HG03039 (cell line): ENCODE measurements around the gene THSD7A.
A peak's percentile ranks its signal among the peaks of the same experiment; 100 is the strongest.

Experiments
- ATAC-seq: cut with Tn5 transposase; IDR thresholded peaks from one replicate; pipeline ENCODE4 v1.9.1; 2021; ENCODE audit warnings: mild to moderate bottlenecking, moderate library complexity; ENCODE audit not compliant: unreplicated experiment

The THSD7A gene

DNA sequence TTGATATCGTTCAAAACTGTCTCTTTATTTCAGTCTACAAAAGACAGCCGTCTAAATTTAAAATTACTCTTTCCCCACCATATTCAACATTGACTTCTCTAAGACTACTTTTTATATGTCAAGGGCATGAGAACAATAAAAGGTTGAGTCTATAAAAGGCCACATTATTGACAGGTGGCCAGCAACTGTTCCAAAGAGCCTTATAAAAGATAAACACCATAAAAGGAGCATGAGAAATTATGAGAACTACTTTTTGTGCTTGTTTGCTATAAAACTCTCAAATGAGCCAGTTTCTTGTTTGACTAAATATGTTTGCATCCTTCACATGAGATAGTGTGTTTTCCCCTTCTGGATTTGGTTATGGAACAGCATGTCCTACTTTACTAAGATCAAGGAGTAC is 189.2 kb downstream of the THSD7A start:
- ATAC-seq = no peak

DNA sequence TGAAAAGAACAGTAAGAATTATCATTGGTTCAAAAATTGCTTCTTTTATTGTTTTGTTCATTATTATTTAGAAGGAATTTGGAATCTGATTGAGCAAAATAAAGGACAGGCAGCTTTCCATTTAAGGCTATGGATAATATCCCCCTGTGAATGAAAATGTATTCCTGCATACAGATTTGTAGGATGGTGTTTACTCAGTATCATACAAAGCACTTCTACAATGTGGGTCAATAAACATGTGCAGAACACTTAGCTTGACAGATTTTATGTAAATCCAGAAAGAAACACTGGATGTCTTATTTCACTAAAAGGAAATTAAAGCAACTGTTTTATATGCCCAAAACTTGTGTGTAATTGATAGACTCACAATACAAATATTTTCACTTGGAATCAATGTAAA is 189.7 kb downstream of the THSD7A start:
- ATAC-seq = no peak

DNA sequence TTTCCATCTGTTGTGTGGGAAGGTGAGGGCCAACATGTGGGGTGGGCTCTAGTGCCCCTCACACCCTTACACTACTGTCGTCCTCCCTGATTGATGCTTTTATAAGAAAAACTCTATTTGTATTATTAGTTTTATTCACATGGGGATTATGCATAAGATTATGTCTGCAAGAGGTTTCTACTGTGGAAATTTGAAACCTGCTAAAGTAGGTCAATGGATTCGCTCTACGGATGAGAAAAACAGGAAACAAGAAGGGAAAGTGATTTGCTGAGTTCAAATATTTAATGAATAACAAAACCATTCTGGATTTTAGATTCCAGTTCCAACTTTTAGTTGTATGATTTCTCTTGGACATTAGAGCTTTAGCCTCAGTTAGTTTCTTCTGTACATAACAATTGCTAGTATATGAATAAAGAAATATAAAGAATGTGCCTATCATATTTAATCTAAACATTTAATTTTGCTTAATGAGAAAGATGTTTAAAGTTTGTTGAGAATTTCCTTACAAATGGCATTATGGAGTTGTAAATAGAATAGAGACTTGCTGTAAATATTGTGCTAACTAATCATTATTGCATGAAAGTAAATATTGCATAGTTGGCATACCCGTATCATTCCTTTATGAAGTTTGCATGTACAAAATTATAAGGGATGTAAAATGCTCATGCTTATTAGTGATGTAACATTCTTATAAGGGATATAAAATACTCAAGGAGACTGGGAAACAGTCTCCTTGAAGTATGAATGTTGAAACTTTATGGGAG is 193.8 kb downstream of the THSD7A start:
- ATAC-seq = no peak

DNA sequence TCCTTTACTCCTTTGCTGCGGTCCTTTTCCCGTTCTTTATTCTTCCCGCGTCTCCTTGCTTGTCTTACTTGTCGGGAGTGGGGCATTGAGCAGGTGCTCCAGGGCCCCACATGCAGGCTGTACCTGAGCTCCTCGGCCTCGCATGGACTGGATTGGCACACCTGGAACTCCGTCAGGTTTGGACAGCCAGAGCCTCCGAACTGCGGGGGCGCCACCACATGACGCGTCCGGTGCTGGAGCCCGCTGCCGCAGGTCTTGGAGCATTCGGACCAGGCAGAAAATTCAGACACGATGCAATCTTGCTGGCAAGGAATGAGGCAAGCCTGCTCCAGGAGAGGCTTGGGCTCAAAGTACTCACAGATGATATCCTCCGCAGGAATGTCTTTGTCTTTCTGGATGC is 195.7 kb downstream of the THSD7A start:
- ATAC-seq = no peak

DNA sequence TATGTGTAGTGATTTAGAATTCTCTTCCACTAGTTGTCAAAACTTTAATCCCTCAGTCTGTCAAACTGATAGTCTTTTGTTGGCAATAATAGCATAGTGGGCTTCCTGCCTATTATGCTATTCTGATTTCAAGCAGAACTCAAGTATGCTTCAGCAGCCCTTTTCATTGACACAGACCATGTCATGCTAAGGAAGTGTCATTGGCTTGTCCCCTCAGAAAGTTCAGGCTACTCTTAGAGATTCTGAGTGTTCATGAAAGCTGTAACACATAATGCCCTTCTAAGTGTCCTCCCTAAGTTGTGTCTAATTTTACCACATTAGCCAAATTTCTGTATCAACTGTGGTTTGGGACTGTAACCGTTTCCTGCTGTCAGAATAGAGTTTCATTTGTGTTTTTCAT is 198.7 kb downstream of the THSD7A start:
- no peak for ATAC-seq

DNA sequence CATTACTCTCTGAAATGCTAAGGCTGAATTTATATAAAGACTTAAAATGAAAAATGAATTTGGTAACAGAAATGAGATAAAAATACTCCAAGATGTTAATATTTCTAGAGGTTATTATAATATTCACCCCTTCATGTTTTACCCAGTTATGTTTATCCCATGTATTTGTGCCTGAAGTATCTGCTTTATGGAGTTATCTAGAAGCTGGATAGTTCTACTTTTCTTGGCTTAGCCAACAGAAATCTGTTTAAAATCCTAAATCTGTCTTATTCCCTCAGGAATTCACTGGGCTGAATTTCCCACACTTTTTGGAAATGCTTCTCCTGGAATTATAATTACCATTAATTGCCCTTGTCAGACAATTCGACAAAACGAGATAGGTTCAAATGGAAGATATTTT is 201.6 kb downstream of the THSD7A start:
- no peak for ATAC-seq

DNA sequence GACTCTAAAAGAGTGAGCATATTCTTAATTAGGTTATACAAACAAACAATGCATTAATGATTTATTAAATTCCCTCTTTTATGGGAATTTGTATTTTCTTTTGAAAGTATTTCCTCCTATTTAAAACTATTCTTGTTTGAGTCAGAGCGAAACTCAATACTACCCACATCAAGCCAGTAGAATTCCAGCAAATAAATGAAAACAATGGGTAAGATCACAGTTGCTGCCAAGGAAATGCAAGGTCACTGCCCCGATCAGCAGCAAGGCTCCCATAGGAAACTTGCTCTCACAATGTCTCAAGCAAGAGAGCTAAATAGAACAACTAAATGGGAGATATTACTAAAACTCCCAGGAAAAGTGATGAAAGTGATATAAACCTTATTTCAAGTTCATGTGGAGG is 206.3 kb downstream of the THSD7A start:
- ATAC-seq = no peak

DNA sequence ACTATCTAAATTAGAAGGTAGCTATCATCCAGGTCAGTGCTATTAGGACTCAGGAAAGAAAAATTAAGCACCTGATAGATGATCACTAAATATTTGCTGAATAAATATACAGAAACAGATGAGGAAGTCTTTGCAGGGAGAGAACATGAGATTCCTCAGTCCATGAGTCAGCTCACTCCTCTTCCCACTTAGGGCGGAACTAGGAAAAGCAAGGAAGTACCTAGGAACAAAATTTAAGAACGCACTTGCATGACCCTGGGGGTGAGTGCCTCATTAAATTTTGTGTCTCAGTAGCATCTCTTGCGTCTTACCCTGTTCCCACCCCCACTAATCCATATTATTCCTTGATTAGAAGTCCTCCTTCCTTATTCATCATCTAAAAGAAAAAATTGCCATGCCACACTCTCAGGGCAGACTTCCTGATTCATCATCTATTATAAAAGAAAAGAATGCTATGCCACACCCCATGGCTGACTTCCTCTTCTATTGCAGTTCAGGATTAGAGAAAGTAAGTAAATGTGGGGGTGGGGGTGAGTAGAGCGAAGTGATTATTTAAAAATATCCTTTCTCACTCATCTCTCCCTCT is 208.8 kb downstream of the THSD7A start:
- ATAC-seq = no peak

DNA sequence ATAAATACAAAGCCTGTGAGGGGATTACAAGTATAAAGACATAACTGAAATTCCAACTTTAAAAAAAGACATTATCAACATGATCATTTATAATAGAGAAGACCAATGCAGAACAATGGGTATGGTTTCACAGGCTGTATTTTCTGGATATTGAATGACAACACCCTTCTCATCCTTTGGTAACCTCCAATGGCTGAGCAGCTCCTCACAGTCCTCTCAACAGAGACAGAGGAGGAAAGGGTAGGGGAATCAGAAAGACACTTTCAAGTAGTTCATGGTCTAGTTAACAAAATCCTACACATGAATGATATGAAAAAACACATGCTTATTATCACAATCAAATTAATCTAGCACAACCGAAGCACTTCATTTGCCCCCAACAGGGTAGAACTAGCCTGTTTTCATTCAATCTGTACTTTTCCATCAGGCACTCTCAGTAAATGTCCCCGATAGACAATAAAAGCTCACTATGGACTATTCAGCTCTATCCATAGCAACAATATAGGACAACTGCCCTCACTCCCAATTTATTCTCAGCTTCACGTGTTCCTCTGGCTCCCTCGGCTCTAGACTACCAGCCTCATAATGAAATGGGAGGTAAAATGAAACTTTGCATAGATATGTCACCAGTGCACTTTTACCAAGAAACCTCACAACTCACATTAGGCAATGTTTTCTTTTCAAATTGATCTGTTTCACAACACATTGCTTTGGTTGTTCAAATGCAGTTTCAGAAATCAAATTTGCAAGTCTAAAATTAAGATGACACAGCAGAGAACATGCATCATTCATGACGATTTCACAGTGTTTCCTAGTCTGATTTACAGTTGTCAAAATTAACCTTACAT is 211.4 kb downstream of the THSD7A start:
- no peak for ATAC-seq

DNA sequence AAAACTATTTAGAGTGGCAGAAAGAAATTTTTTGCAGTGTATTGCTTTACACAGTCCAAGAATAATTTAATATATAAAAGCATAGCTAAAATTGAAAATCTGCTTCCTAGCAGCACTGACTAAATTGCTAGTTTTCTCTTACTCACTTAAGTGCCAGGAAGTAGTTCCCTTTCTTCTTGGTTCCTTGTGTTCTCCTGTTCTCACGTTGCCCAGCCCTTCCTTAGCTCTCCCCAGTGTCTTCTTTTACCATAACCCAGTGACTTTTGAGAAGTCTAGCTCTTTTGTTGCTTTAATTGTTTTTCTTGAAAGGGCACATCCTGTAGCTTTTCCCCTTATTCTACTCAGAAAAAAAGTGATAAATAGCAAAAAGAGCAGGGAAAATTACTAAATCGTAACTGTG is 215.5 kb downstream of the THSD7A start:
- no peak for ATAC-seq

DNA sequence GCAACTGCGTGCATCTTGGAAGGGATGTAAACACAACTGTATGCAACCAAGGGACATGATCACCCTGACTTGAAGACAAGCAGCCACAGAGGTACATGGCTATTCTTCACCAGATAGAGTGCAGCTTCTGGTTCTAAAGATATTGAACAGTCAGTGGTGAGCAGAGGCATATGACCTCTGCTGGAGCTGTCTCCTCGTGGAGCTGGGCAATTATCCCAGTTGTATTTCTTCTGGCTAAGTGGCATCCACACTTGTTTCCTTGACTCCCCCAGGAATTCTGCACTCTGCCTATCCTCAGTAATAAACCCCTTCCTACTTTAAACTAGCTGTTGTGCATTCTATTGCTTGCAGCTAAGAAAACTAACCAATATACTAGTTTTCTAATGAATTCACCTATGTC is 216.8 kb downstream of the THSD7A start:
- ATAC-seq = no peak

DNA sequence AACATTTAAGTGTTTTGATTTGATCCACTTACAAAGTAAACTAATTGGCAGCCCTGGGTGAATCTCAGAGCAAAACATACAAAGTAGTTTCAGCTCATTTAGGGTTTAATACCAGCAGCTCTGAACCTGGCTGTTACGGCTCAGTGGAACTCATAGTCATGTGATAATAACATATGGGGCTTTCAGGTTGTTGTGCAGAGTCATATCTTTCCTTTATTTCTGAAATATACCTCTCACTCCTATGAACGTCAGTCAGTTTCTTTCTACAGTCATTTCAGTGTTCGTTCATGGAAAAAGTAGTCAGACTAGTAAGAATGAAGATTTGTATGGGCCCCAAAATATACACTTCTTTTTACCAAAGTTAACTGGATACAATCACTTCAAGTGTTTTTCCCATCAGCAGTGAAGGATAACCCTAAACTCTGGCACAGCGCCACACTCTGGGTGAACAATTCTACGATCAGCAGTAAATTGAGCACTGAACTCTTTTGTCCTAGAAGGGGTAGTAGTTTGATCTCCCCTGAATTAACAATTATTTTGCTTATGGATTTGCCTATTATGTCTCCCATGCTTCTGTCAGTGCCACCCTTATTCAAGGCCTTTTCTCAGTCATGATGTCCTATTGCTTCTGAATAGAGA is 218.6 kb downstream of the THSD7A start:
- ATAC-seq = peak; percentile 97

DNA sequence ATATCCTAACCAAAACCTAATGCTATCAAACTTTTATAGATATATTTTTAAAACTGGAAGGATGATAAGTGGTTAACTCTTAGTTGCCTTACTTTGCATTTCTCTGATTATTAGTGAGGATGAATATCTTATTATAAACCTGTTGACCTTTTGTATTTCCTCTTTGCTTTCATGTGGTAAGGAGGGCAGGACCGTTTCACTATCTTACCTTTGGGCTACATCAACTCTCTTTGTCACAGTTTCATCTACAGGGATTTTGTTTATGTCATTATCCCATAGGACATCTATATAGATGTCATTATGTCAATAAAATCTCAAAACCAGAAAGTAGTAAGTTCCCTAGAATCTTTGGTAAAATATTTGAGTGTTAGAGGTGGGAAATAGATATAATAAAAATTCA is 219.3 kb downstream of the THSD7A start:
- ATAC-seq = peak; percentile 37

DNA sequence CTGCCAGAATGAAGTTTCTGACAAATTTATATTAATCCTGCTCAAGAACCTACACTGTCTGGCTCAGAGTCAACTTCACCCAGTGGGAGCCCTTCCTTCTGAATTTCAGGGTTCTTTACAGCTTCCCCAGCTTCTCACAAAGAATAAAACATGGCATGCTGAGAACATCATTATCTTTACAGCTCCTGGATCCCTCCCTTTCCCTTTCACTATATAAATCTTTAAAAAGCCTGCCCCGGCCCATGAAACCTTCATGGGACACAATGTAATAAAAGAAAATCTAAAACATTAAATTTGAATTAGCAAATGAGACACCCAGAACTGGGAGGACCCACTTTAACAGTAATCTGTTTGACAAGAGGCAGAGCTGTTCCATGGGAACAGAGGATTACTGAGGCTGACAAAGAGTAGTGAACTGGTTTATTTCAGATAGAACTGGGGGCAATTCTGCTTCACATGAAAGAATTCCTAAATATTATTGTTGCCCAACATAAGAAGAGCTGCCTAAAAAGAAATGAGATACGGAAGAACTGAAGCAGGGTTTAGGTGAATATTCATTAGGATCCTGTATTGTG is 222.8 kb downstream of the THSD7A start:
- ATAC-seq = no peak

DNA sequence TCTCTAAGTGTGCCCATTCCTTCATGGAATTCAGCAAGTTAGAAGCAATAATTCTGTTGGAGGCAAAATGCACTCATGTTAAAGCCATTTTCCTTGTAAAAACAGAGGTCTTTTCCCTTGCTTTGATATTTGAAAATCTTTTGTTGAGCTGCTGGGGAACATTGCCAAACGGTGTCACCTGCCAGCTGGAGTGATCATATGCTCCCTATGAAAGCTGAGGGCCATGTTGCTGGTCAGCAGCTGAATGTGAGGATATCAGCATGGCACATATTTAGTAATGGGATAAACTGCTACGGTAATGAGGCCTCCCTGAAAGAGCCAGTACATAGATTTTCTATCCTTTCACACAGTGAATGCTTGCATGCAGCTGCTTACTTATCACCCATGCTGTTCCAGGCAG is 224.3 kb downstream of the THSD7A start:
- ATAC-seq = no peak

DNA sequence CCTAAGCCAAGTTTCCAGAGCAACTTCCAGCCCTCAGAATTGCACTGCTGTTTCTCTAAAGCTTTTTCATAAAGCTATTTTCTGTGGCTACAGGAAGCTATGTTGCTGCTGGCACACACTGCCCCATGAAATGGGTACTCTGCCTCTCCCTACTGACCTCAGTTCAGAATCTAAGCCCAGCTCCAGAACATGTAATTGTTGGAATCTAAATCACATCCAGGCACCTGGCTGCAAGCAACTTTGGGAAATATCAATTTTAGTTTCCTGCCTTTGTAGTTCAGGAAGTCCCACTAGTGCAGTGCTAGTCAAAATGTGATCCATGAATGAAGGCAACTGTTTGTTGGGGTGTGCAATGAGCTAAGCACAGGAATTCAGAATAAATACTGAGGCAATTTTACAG is 226.2 kb downstream of the THSD7A start:
- ATAC-seq = no peak

DNA sequence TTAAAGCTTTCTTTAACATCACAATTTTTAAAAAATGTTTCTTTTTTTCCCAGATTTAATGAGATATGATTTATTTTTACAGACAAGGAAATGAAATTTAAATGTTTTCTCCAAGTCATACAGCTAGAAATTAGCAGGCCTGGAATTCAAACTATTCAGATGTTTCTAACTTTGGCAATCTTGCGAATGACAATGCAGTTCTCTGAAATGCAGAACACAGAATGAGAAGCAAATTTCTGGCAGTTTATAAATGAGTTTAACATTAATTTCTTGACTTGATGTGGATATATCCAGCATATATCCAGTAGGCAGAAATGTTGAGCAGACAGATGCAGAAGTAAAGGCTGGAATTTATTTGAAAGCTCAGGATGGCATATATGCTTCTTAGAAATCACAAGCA is 227.5 kb downstream of the THSD7A start:
- no peak for ATAC-seq

DNA sequence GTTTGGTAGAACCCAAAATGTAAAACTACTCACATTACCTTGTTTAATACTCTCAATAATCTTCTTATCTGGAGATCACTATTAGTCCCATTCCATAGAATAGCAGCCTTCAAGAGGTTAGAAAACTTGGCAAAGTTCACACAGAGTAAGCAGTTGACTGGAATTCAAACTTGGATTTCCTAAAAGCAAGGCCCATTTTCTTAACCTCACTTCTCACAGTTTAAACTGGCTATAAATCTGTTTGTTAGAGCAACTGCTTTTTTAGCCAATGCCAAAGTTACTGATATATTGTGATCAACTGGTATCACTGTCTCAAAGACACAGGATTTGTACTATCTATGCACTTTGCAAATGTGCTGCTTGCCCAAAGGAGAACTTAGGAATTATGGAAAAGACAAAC is 230.2 kb downstream of the THSD7A start:
- ATAC-seq = no peak

DNA sequence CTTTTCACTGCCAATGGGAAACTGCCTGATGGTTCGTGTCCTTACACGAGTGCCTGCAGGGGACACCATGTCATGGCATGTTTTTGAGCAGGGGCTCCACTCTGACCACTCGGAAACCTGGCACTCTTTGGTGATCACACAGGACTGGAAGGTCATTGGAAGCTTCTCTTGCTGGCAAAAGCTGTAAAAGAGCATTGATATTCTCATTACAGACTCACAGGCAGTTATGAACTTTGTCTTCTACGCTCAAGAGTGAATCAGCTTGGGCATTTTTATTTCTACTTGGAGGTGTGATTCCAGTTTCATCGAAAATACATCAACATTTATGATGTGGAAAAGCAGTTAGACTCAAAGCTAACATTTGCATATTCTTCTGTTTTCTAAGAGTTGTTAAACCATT is 238.7 kb downstream of the THSD7A start:
- no peak for ATAC-seq

DNA sequence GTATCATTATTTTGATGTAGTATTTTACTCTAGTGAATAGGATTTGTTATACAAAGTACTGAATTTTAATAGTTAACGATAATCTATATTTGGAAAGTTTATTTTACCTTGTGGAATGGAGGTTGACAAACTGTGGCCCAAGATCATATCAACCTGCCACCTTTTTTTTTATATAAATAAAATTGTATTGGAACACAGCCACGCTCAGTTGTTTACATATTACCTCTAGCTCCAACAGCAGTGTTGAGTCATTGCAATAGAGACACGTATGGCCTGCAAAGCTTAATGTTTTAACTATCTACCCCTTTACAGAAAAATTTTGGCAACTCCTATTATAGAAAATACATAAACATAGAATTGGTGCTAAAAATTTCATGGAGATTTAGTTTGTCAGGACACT is 239.3 kb downstream of the THSD7A start:
- ATAC-seq = no peak

DNA sequence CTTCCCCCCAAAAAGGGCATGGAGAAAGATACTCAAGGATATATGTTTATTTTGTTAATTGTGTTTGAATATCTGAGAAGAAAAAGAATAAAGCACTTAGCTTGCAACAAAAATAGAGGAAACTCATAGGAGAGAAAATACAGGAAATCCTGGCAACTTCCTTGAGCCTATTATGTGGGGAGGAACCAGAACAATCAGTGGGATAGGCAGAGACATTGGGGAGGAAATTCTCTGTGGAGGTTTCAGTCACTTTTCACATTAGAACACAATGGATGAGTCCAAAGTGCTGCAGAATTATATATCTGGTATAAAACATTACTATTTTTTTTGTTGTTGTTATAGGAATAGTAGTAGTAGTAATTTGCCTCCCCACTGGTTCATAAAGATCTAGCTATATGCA is 240.1 kb downstream of the THSD7A start:
- ATAC-seq = no peak
